SU-DHL-6 (cell line): ENCODE data around the gene COMT.

ENCODE experiments used
- H2AFZ ChIP-seq: fragments of 200-600 bp; sonication (generic); 2 replicates; pipeline ENCODE4 v1.6.1; 2014; ENCODE audit warnings: low read depth, mild to moderate bottlenecking, moderate library complexity, mixed read lengths, antibody characterized with exemption, low read length; ENCODE audit not compliant: severe bottlenecking
- H3F3A ChIP-seq: fragments of 200-600 bp; shearing (Covaris generic); 2 replicates; pipeline ENCODE4 v1.6.0; 2016; ENCODE audit warnings: antibody characterized with exemption, mild to moderate bottlenecking; ENCODE audit not compliant: insufficient read depth
- H3K27ac ChIP-seq: fragments of 200-600 bp; sonication (generic); 2 replicates; pipeline ENCODE4 v1.5.1; 2016; ENCODE audit warnings: low read depth, mild to moderate bottlenecking, low read length, moderate library complexity, mixed read lengths
- H3K27me3 ChIP-seq: fragments of 200-600 bp; sonication (generic), shearing (Covaris generic); 2 replicates; pipeline ENCODE4 v1.6.0; 2014; ENCODE audit warnings: mild to moderate bottlenecking, low read length
- H3K36me3 ChIP-seq: fragments of 200-600 bp; sonication (generic); 2 replicates; pipeline ENCODE4 v1.6.1; 2014; ENCODE audit warnings: mild to moderate bottlenecking, low read length, mixed read lengths
- H3K4me2 ChIP-seq: fragments of 300-600, 200-600 bp; shearing (Covaris generic), sonication (generic); 2 replicates; pipeline ENCODE4 v1.6.0; 2014; ENCODE audit warnings: low read length, low read depth, mild to moderate bottlenecking; ENCODE audit not compliant: poor library complexity, severe bottlenecking
- H3K4me3 ChIP-seq: fragments of 200-600 bp; sonication (generic); 2 replicates; pipeline ENCODE4 v1.5.1; 2014; ENCODE audit warnings: antibody characterized with exemption, low read length, mild to moderate bottlenecking, mixed read lengths; ENCODE audit not compliant: insufficient read depth, poor library complexity, severe bottlenecking
- H3K79me2 ChIP-seq: fragments of 200-600 bp; sonication (generic); 2 replicates; pipeline ENCODE4 v1.6.1; 2014; ENCODE audit warnings: mild to moderate bottlenecking, low read length, moderate library complexity; ENCODE audit not compliant: insufficient read depth
- H3K9ac ChIP-seq: fragments of 200-600 bp; sonication (generic); 2 replicates; pipeline ENCODE4 v1.7.0; 2014; ENCODE audit warnings: mild to moderate bottlenecking, low read length
- H3K9me2 ChIP-seq: fragments of 200-600 bp; sonication (generic); replicated peaks from 2 replicates; pipeline ENCODE4 v1.6.1; 2014; ENCODE audit warnings: low read length; ENCODE audit not compliant: insufficient read depth
- H3K9me3 ChIP-seq: fragments of 200-600 bp; sonication (generic); 2 replicates; pipeline ENCODE4 v1.6.1; 2014; ENCODE audit warnings: low read length, mixed read lengths; ENCODE audit not compliant: insufficient read depth
- H4K20me1 ChIP-seq: fragments of 200-600 bp; sonication (generic); 2 replicates; pipeline ENCODE4 v1.6.1; 2014; ENCODE audit warnings: low read depth, mild to moderate bottlenecking, antibody characterized with exemption, low read length, moderate library complexity, mixed read lengths
- CTCF ChIP-seq: fragments of 200-600 bp; sonication (generic); IDR thresholded peaks from one replicate; pipeline ENCODE4 v1.5.1; 2017; ENCODE audit warnings: antibody characterized with exemption, mild to moderate bottlenecking, low read length, moderate library complexity; ENCODE audit not compliant: insufficient read depth, poor library complexity, severe bottlenecking
- EZH2phosphoT487 ChIP-seq: fragments of 200-600 bp; sonication (generic), shearing (Covaris generic); conservative IDR thresholded peaks from 2 replicates; pipeline ENCODE4 v1.6.1; 2018; ENCODE audit warnings: mild to moderate bottlenecking, antibody characterized with exemption, low read length, moderate library complexity, mixed read lengths

The COMT gene

GRCh38 chr22:19958083-19959042 is 16.8 kb downstream of the COMT start:
- Histone ChIP-seq H3K4me3 (no peak overlapping the region), H3K4me2 (no peak overlapping the region), H3K27me3 (no peaks in the 10 kb centered on the region), H3K79me2 (no peaks in the 10 kb centered on the region), H3K9me2 (no peaks in the 10 kb centered on the region), H3F3A (no peaks in the 10 kb centered on the region), H4K20me1 (no peaks in the 10 kb centered on the region), H3K27ac (no peak overlapping the region), H3K36me3 (no peaks in the 10 kb centered on the region), H3K9ac (no peak overlapping the region), H2AFZ (no peak overlapping the region), H3K9me3 (no peaks in the 10 kb centered on the region)
- TF ChIP-seq CTCF (no peak), EZH2phosphoT487 (no peak)

- Histone ChIP-seq H3K79me2 (no peaks in the 10 kb centered on the region), H3K27me3 (no peaks in the 10 kb centered on the region), H3K27ac (no peak overlapping the region), H3K4me3 (no peak overlapping the region), H3K9me3 (no peaks in the 10 kb centered on the region), H3K36me3 (no peaks in the 10 kb centered on the region), H3K9me2 (no peaks in the 10 kb centered on the region), H4K20me1 (no peaks in the 10 kb centered on the region), H3K9ac (no peak overlapping the region), H3K4me2 (no peak overlapping the region), H3F3A (no peaks in the 10 kb centered on the region), H2AFZ (no peak overlapping the region)
- no peak for TF ChIP-seq CTCF
- TF ChIP-seq EZH2phosphoT487 = no peak
Measured at GRCh38 chr22:19959043-19959586, 17.5 kb downstream of the COMT start.

- Histone ChIP-seq H3K27ac (no peak overlapping the region), H3K9me2 (no peaks in the 10 kb centered on the region), H3K9me3 (no peaks in the 10 kb centered on the region), H4K20me1 (no peaks in the 10 kb centered on the region), H3K36me3 (no peaks in the 10 kb centered on the region), H3K27me3 (no peaks in the 10 kb centered on the region), H2AFZ (no peak overlapping the region), H3K4me2 (no peak overlapping the region), H3K79me2 (no peaks in the 10 kb centered on the region), H3K4me3 (no peak overlapping the region), H3K9ac (no peak overlapping the region), H3F3A (no peaks in the 10 kb centered on the region)
- no peak for TF ChIP-seq EZH2phosphoT487
- no peak for TF ChIP-seq CTCF
Measured at GRCh38 chr22:19959587-19960490, 18.3 kb downstream of the COMT start.
